HepG2 (cell line): ENCODE data around the gene WDR62. TPM values are rescaled to one million over a fixed set of nuclear protein-coding genes. Genes with fewer than 3 reads are reported as not detected.

Experiments
- CREB1 ChIP-seq, 2 experiments: fragments of 450-650 bp in 1 of 2; IDR thresholded peaks; 2 replicates each; pipeline ENCODE4 v1.6.1; 2016 to 2017; ENCODE audit warnings: control low read depth in 1 of 2, mild to moderate bottlenecking in 1 of 2, missing compliant biosample characterization in 1 of 2, missing genetic modification characterization in 1 of 2
- CSRNP1 ChIP-seq: sonication (generic); formaldehyde crosslinking; IDR thresholded peaks from 2 replicates; pipeline ENCODE4 v1.8.1; 2023; ENCODE audit warnings: mild to moderate bottlenecking, missing genetic modification reagents
- FOXO1 ChIP-seq: sonication (generic); formaldehyde crosslinking; IDR thresholded peaks from 2 replicates; pipeline ENCODE4 v1.4.0; 2020; ENCODE audit warnings: missing genetic modification reagents
- HMG20B ChIP-seq: conservative IDR thresholded peaks from 2 replicates; pipeline ENCODE4 v1.6.1; 2016; ENCODE audit warnings: missing genetic modification reagents, missing compliant biosample characterization
- ISL2 ChIP-seq: sonication (generic); formaldehyde crosslinking; IDR thresholded peaks from 2 replicates; pipeline ENCODE4 v1.5.0; 2020; ENCODE audit warnings: missing genetic modification reagents
- KLF12 ChIP-seq: sonication (generic); formaldehyde crosslinking; IDR thresholded peaks from 2 replicates; pipeline ENCODE4 v1.4.0; 2020; ENCODE audit warnings: missing genetic modification reagents, borderline replicate concordance
- MATR3 ChIP-seq: sonication (generic); formaldehyde crosslinking; IDR thresholded peaks from 2 replicates; pipeline ENCODE4 v1.4.0; 2020; ENCODE audit warnings: missing genetic modification reagents
- PHF8 ChIP-seq: sonication (generic); formaldehyde crosslinking; IDR thresholded peaks from 2 replicates; pipeline ENCODE4 v1.5.0; 2020; ENCODE audit warnings: missing genetic modification reagents
- POLR2G ChIP-seq: fragments of 200-400 bp; formaldehyde crosslinking; IDR thresholded peaks from 2 replicates; pipeline ENCODE4 v1.6.1; 2018; ENCODE audit warnings: mild to moderate bottlenecking, low read depth, low read length, moderate library complexity
- SALL2 ChIP-seq: sonication (generic); formaldehyde crosslinking; IDR thresholded peaks from 2 replicates; pipeline ENCODE4 v1.8.1; 2023; ENCODE audit warnings: mild to moderate bottlenecking, missing genetic modification reagents, inconsistent platforms
- SP1 ChIP-seq, 2 experiments: fragments of 450-650 bp in 1 of 2; sonication (generic) in 1 of 2; formaldehyde crosslinking in 1 of 2; IDR thresholded peaks; 2 replicates each; pipeline versions ENCODE4 v1.4.0 to v1.6.1; 2016 to 2020; ENCODE audit warnings: missing genetic modification reagents in 1 of 2
- SP2 ChIP-seq: sonication (generic); formaldehyde crosslinking; IDR thresholded peaks from 2 replicates; pipeline ENCODE4 v1.5.1; 2020; ENCODE audit warnings: mild to moderate bottlenecking, missing genetic modification reagents
- ZBTB7A ChIP-seq: sonication (generic); formaldehyde crosslinking; IDR thresholded peaks from 2 replicates; pipeline ENCODE4 v1.8.0; 2022; ENCODE audit warnings: mild to moderate bottlenecking, missing genetic modification reagents
- ZC3H13 ChIP-seq: sonication (generic); formaldehyde crosslinking; IDR thresholded peaks from 2 replicates; pipeline ENCODE4 v1.8.1; 2023; ENCODE audit warnings: mild to moderate bottlenecking, missing genetic modification reagents, moderate library complexity
- ZFP37 ChIP-seq: sonication (generic); formaldehyde crosslinking; IDR thresholded peaks from 2 replicates; pipeline ENCODE4 v1.4.0; 2020; ENCODE audit warnings: missing genetic modification reagents, borderline replicate concordance
- ZNF138 ChIP-seq: sonication (generic); formaldehyde crosslinking; IDR thresholded peaks from 2 replicates; pipeline ENCODE4 v1.5.0; 2020; ENCODE audit warnings: mild to moderate bottlenecking, low read depth, missing genetic modification reagents
- ZNF510 ChIP-seq: sonication (generic); formaldehyde crosslinking; IDR thresholded peaks from 2 replicates; pipeline ENCODE4 v1.4.0; 2020; ENCODE audit warnings: low read depth, mild to moderate bottlenecking, missing genetic modification reagents
- ZNF687 ChIP-seq: sonication (generic); formaldehyde crosslinking; IDR thresholded peaks from 2 replicates; pipeline ENCODE4 v1.5.1; 2020; ENCODE audit warnings: mild to moderate bottlenecking, missing genetic modification reagents, moderate library complexity
- polyA plus RNA-seq, 8 experiments: library from polyadenylated mRNA; depleted of rRNA in 3 of 8; stranded (reverse) in 7 of 8; unstranded in 1 of 8; fragments of >200 nt; fragmentation: Illumina TruSeq in 4 of 8; extraction: Trizol in 4 of 8; gene quantifications; 2 replicates each; pipeline versions ENCODE4 v1.2.1 to v1.2.3, GENCODE V29; 2011 to 2016; ENCODE audit warnings: low read depth in 4 of 8, missing spikeins in 1 of 8, mixed read lengths in 1 of 8; ENCODE audit not compliant: insufficient read depth in 1 of 8
- total RNA-seq, 5 experiments: library from RNA; depleted of rRNA; stranded (reverse); fragments of >200 nt; fragmentation: Illumina TruSeq; extraction: Trizol; gene quantifications; 2 replicates each; pipeline ENCODE4 v1.2.3, GENCODE V29; 2016; ENCODE audit warnings: low read depth in 1 of 5
- TF ChIP-seq, protein P1 (sequence below): sonication (generic); formaldehyde crosslinking; IDR thresholded peaks from 2 replicates; pipeline ENCODE4 v1.4.0; 2020; ENCODE audit warnings: missing genetic modification reagents, mild to moderate bottlenecking, borderline replicate concordance
- TF ChIP-seq, protein P2 (sequence below): sonication (generic); formaldehyde crosslinking; IDR thresholded peaks from 2 replicates; pipeline ENCODE4 v1.5.0; 2020; ENCODE audit warnings: missing genetic modification reagents

Gene WDR62
- total and polyA plus RNA-seq, 2 of the 13 experiments (the other 11 are each of a cell fraction or from before 2014, with no cell fraction given) = 5.8 to 12.5 TPM

- TF ChIP-seq ISL2 (CRISPR knock-in tag) (peak; percentile 3; the same call in 1 of the 2 replicates), FOXO1 (no peak), CSRNP1 (CRISPR knock-in tag) (0 out of 2 replicates have a peak, but pooled peaks have one; percentile 25), ZC3H13 (CRISPR knock-in tag) (peak; percentile 74), ZNF687 (CRISPR knock-in tag) (peak; percentile 29; the same call in 1 of the 2 replicates), ZNF138 (CRISPR knock-in tag) (0 out of 2 replicates have a peak, but pooled peaks have one; percentile 6), SP2 (CRISPR knock-in tag) (peak; percentile 81), ZFP37 (CRISPR knock-in tag) (no peak), POLR2G (0 out of 2 replicates have a peak, but pooled peaks have one; percentile 4), HMG20B (CRISPR knock-in tag) (no peak), SP1 (IDR thresholded peaks at IDR 0.05) (no peak), SP1 (CRISPR knock-in tag; IDR thresholded peaks at IDR 0.05) (peak; percentile 60; the same call in 1 of the 2 replicates), MATR3 (CRISPR knock-in tag) (no peak), SALL2 (CRISPR knock-in tag) (0 out of 2 replicates have a peak, but pooled peaks have one; percentile 22), ZNF510 (CRISPR knock-in tag) (0 out of 2 replicates have a peak, but pooled peaks have one; percentile 42), ZBTB7A (CRISPR knock-in tag) (peak; percentile 50; the same call in 1 of the 2 replicates), PHF8 (CRISPR knock-in tag) (no peak), CREB1 (IDR thresholded peaks at IDR 0.05) (no peak), CREB1 (CRISPR knock-in tag; IDR thresholded peaks at IDR 0.05) (no peak; the same call in 1 of the 2 replicates), KLF12 (CRISPR knock-in tag) (0 out of 2 replicates have a peak, but pooled peaks have one; percentile 6)
- TF ChIP-seq, protein P1, sequence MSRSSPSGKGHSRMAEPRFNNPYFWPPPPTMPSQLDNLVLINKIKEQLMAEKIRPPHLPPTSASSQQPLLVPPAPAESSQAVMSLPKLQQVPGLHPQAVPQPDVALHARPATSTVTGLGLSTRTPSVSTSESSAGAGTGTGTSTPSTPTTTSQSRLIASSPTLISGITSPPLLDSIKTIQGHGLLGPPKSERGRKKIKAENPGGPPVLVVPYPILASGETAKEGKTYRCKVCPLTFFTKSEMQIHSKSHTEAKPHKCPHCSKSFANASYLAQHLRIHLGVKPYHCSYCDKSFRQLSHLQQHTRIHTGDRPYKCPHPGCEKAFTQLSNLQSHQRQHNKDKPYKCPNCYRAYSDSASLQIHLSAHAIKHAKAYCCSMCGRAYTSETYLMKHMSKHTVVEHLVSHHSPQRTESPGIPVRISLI (CRISPR knock-in tag) = no peak
- TF ChIP-seq, protein P2, sequence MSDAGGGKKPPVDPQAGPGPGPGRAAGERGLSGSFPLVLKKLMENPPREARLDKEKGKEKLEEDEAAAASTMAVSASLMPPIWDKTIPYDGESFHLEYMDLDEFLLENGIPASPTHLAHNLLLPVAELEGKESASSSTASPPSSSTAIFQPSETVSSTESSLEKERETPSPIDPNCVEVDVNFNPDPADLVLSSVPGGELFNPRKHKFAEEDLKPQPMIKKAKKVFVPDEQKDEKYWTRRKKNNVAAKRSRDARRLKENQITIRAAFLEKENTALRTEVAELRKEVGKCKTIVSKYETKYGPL (CRISPR knock-in tag) = peak; percentile 1; the same call in 1 of the 2 replicates
Observed at GRCh38 chr19:36054733-36055686, at the start of gene WDR62 (continued).
